Dendritic cell treated with granulocyte-macrophage colony-stimulating factor and Interleukin-4, amounts not matched to agents 40 ng/mL and 50 ng/mL, for 4 days (primary cell): ENCODE results near the gene DDC.

ENCODE experiments used
- H3K27ac Mint-ChIP-seq: one replicate; pipeline ENCODE4 v1.8.0; 2022; ENCODE audit warnings: mild to moderate bottlenecking, mixed read lengths
- H3K27me3 Mint-ChIP-seq: one replicate; pipeline ENCODE4 v1.8.0; 2022; ENCODE audit warnings: mild to moderate bottlenecking, mixed read lengths
- H3K36me3 Mint-ChIP-seq: one replicate; pipeline ENCODE4 v1.8.0; 2022; ENCODE audit warnings: low read depth, mixed read lengths
- H3K4me1 Mint-ChIP-seq: one replicate; pipeline ENCODE4 v1.8.0; 2022; ENCODE audit warnings: low read depth, mixed read lengths
- H3K4me3 Mint-ChIP-seq: one replicate; pipeline ENCODE4 v1.8.0; 2022; ENCODE audit warnings: mild to moderate bottlenecking, moderate library complexity, mixed read lengths
- H3K9me3 Mint-ChIP-seq: one replicate; pipeline ENCODE4 v1.8.0; 2022; ENCODE audit warnings: mixed read lengths
- intact Hi-C: fragments of 100-400 bp; cut with micrococcal nuclease; formaldehyde crosslinking; loops from one replicate; pipeline ENCODE4 v1.15.0; 2022

DDC gene

GRCh38 chr7:50507898-50508470, 57.2 kb downstream of the DDC start:
- H3K36me3 Mint-ChIP-seq, result no peaks in the 10 kb centered on the region
- no peaks in the 10 kb centered on the region for H3K9me3 Mint-ChIP-seq
- H3K27ac Mint-ChIP-seq, result no peak overlapping the region
- intact Hi-C loops, result no loop called here
- H3K27me3 Mint-ChIP-seq, result no peaks in the 10 kb centered on the region
- no peak overlapping the region for H3K4me3 Mint-ChIP-seq
- H3K4me1 Mint-ChIP-seq, result no peaks in the 10 kb centered on the region

GRCh38 chr7:50505553-50506210, 59.5 kb downstream of the DDC start:
- intact Hi-C loops, result no loop called here
- Mint-ChIP-seq H3K27me3 (no peaks in the 10 kb centered on the region), H3K36me3 (no peaks in the 10 kb centered on the region), H3K27ac (no peak overlapping the region), H3K9me3 (no peaks in the 10 kb centered on the region), H3K4me3 (no peak overlapping the region), H3K4me1 (no peaks in the 10 kb centered on the region)

GRCh38 chr7:50504646-50505546, 60.3 kb downstream of the DDC start:
- no peaks in the 10 kb centered on the region for H3K9me3 Mint-ChIP-seq
- no peaks in the 10 kb centered on the region for H3K36me3 Mint-ChIP-seq
- no peaks in the 10 kb centered on the region for H3K4me1 Mint-ChIP-seq
- H3K27ac Mint-ChIP-seq, result no peak overlapping the region
- H3K4me3 Mint-ChIP-seq, result no peak overlapping the region
- intact Hi-C loops, result no loop called here
- no peaks in the 10 kb centered on the region for H3K27me3 Mint-ChIP-seq

GRCh38 chr7:50502947-50503346, 62.3 kb downstream of the DDC start:
- Mint-ChIP-seq H3K4me3 (no peak overlapping the region), H3K27me3 (peaks cover 6% of the 10 kb centered on the region), H3K36me3 (no peaks in the 10 kb centered on the region), H3K27ac (no peak overlapping the region), H3K9me3 (no peaks in the 10 kb centered on the region), H3K4me1 (no peaks in the 10 kb centered on the region)
- intact Hi-C loops, result no loop called here

GRCh38 chr7:50502001-50502684, 63.1 kb downstream of the DDC start:
- no peak overlapping the region for H3K27ac Mint-ChIP-seq
- H3K4me3 Mint-ChIP-seq, result no peak overlapping the region
- H3K4me1 Mint-ChIP-seq, result no peaks in the 10 kb centered on the region
- intact Hi-C loops, result no loop called here
- peaks cover 11% of the 10 kb centered on the region for H3K27me3 Mint-ChIP-seq
- no peaks in the 10 kb centered on the region for H3K36me3 Mint-ChIP-seq
- H3K9me3 Mint-ChIP-seq, result no peaks in the 10 kb centered on the region

- H3K9me3 Mint-ChIP-seq, result no peaks in the 10 kb centered on the region
- H3K27ac Mint-ChIP-seq, result no peak overlapping the region
- H3K27me3 Mint-ChIP-seq, result peaks cover 20% of the 10 kb centered on the region
- intact Hi-C loops, result no loop called here
- H3K4me1 Mint-ChIP-seq, result no peaks in the 10 kb centered on the region
- H3K4me3 Mint-ChIP-seq, result no peak overlapping the region
- H3K36me3 Mint-ChIP-seq, result no peaks in the 10 kb centered on the region
Observed at GRCh38 chr7:50499092-50499491, 66.1 kb downstream of the DDC start.

GRCh38 chr7:50497968-50498367, 67.2 kb downstream of the DDC start:
- H3K4me1 Mint-ChIP-seq, result no peaks in the 10 kb centered on the region
- intact Hi-C loops, result no loop called here
- H3K4me3 Mint-ChIP-seq, result no peak overlapping the region
- H3K9me3 Mint-ChIP-seq, result no peaks in the 10 kb centered on the region
- no peak overlapping the region for H3K27ac Mint-ChIP-seq
- peaks cover 20% of the 10 kb centered on the region for H3K27me3 Mint-ChIP-seq
- H3K36me3 Mint-ChIP-seq, result no peaks in the 10 kb centered on the region

- Mint-ChIP-seq H3K27me3 (peaks cover 20% of the 10 kb centered on the region), H3K4me3 (no peak overlapping the region), H3K9me3 (no peaks in the 10 kb centered on the region), H3K27ac (no peak overlapping the region), H3K4me1 (no peaks in the 10 kb centered on the region), H3K36me3 (no peaks in the 10 kb centered on the region)
- intact Hi-C loops, result no loop called here
Observed at GRCh38 chr7:50497068-50497642, 68.0 kb downstream of the DDC start.

GRCh38 chr7:50496569-50496968, 68.6 kb downstream of the DDC start:
- Mint-ChIP-seq H3K36me3 (no peaks in the 10 kb centered on the region), H3K4me3 (no peak overlapping the region), H3K4me1 (no peaks in the 10 kb centered on the region), H3K9me3 (no peaks in the 10 kb centered on the region), H3K27ac (no peak overlapping the region), H3K27me3 (peaks cover 20% of the 10 kb centered on the region)
- intact Hi-C loops, result no loop called here

- Mint-ChIP-seq H3K4me1 (no peaks in the 10 kb centered on the region), H3K4me3 (no peak overlapping the region), H3K9me3 (no peaks in the 10 kb centered on the region), H3K36me3 (no peaks in the 10 kb centered on the region), H3K27ac (no peak overlapping the region), H3K27me3 (peaks cover 20% of the 10 kb centered on the region)
- intact Hi-C loops, result no loop called here
Observed at GRCh38 chr7:50495746-50496145, 69.5 kb downstream of the DDC start.

GRCh38 chr7:50492770-50493519, 72.3 kb downstream of the DDC start:
- H3K9me3 Mint-ChIP-seq, result no peaks in the 10 kb centered on the region
- H3K27me3 Mint-ChIP-seq, result peaks cover 14% of the 10 kb centered on the region
- no peaks in the 10 kb centered on the region for H3K4me1 Mint-ChIP-seq
- no peaks in the 10 kb centered on the region for H3K36me3 Mint-ChIP-seq
- intact Hi-C loops, result no loop called here
- no peak overlapping the region for H3K27ac Mint-ChIP-seq
- H3K4me3 Mint-ChIP-seq, result no peak overlapping the region

GRCh38 chr7:50491943-50492342, 73.3 kb downstream of the DDC start:
- H3K27ac Mint-ChIP-seq, result no peak overlapping the region
- no peaks in the 10 kb centered on the region for H3K36me3 Mint-ChIP-seq
- H3K9me3 Mint-ChIP-seq, result no peaks in the 10 kb centered on the region
- intact Hi-C loops, result no loop called here
- peaks cover 7% of the 10 kb centered on the region for H3K27me3 Mint-ChIP-seq
- no peak overlapping the region for H3K4me3 Mint-ChIP-seq
- no peaks in the 10 kb centered on the region for H3K4me1 Mint-ChIP-seq

- Mint-ChIP-seq H3K9me3 (no peaks in the 10 kb centered on the region), H3K36me3 (no peaks in the 10 kb centered on the region), H3K27me3 (peaks cover 2% of the 10 kb centered on the region), H3K4me1 (no peaks in the 10 kb centered on the region), H3K27ac (no peak overlapping the region), H3K4me3 (no peak overlapping the region)
- intact Hi-C loops, result no loop called here
Observed at GRCh38 chr7:50491209-50491608, 74.0 kb downstream of the DDC start.
